ENCODE results near the gene TMEM175. TPM values are rescaled to one million over a fixed set of nuclear protein-coding genes. Genes with fewer than 3 reads are reported as not detected.

TMEM175 gene
- total and polyA plus RNA-seq, 2 donors (not counting 1 experiment from before 2014, with no cell fraction given), result 44.4 to 432 TPM

DNA sequence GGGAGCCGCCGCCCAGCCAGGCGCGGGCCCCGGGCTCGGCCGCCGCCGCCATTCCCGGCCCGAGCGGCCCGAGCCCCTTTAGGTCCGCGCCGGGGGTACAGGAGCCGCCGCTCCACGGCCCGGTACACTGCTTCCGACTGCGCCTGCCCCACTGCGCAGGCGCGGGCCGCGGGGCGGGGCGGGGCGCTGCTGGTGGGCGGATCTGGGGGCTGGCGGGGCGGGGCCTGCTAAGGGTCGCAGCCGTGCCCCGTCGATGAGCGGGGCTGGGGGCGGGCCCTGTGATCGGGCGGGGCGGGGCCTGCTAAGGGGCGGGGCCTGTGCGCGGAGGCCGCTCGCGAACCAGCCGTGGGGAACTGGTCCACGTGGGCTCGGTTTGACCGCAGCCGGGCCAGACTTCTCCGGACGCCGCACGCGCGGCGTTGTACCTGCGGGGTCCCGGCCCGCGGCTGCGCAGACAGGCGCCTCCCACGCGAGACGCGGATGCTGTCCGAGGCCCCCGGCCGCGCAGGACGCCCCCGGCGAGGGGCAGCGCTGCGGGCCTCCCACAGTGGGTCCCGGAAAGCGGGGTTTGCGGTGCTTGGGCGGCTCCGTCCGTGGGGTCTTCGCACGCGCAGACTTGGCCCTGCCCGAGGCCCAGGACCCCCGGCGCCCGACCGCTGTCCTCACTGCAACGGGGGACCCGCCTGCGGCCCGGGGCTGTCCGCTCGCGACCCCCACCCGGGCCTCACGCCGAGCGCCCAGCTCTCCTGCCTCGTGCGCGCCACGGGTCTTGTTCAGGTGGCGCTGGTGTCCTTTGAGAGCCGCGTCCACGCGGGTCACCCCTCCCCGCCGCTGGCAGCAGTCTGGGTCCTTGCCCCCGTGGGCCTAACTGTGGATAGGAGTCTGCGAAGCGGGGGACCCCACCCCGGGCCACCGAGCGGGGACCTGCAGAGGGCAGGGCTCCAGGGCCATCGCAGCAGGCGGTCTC, 41.5 kb downstream of the TMEM175 start, which contains the start of gene DGKQ:
Gene DGKQ, minus strand, starts transcription at position 139 of the 967 bp plus-strand sequence. Its CDS starts 87 bp downstream, at position 52.
- Histone ChIP-seq H3K4me1 (ENCODE audit: control insufficient read depth in 2 of 2, insufficient read depth in 2 of 2, low read length in 2 of 2) (peaks cover 10 to 17% of the 10 kb centered on the region in 2 donors), H3K4me3 (ENCODE audit: control extremely low read depth in 1 of 5, extremely low read depth in 1 of 5, insufficient read depth in 1 of 5, low read depth in 2 of 5, low read length in 4 of 5) (peak within 1 kb of the TSS; percentile 23 to 76 (median 66)), H3K9me3 (ENCODE audit: control extremely low read depth in 1 of 3, control insufficient read depth in 2 of 3, insufficient read depth in 1 of 3, low read length in 2 of 3) (peaks cover 0 to 15% (median 0%) of the 10 kb centered on the region in 3 donors), H3K36me3 (replicated peaks in 1 of 2; ENCODE audit: control extremely low read depth in 1 of 2, control insufficient read depth in 1 of 2, extremely low read depth in 1 of 2, insufficient read depth in 2 of 2, low read length in 1 of 2) (no peaks in the 10 kb centered on the region), H2AFZ (ENCODE audit: insufficient read depth, low read depth, low read length, poor library complexity, severe bottlenecking) (peak within 1 kb of the TSS; percentile 83), H3K9ac (ENCODE audit: low read length) (peak within 1 kb of the TSS; percentile 82), H3K4me2 (replicated peaks; ENCODE audit: low read depth, low read length, poor library complexity, severe bottlenecking) (peak within 1 kb of the TSS; percentile 99), H3K79me2 (ENCODE audit: control insufficient read depth, insufficient read depth, low read length) (peaks cover 24% of the 10 kb centered on the region), H4K20me1 (ENCODE audit: control insufficient read depth, insufficient read depth, low read length, poor library complexity, severe bottlenecking) (peaks cover 47% of the 10 kb centered on the region), H3K27ac (ENCODE audit: low read length in 2 of 2) (no peak within 1 kb of the TSS), H3K27me3 (replicated peaks in 1 of 4; ENCODE audit: control extremely low read depth in 1 of 4, control insufficient read depth in 3 of 4, insufficient read depth in 4 of 4, low read length in 3 of 4) (peaks cover 0 to under 1% (median 0%) of the 10 kb centered on the region in 4 experiments)
- CTCF ChIA-PET, result interaction anchor here (1.5 kb wide), 1 partner anchor 13 kb away, joined by 5 read pairs; the partner anchor contains the start of gene IDUA
- POLR2A ChIA-PET, result interaction anchor here (0.6 kb wide), 2 partner anchors 22 to 26 kb away, joined by 3 read pairs; no protein-coding TSS in a partner anchor
- Mint-ChIP-seq H3K4me3 (peak within 1 kb of the TSS; percentile 61), H3K27me3 (no peaks in the 10 kb centered on the region), H3K4me1 (peaks cover 9% of the 10 kb centered on the region), H3K27ac (peak within 1 kb of the TSS; percentile 41), H3K9me3 (ENCODE audit: insufficient read depth) (no peaks in the 10 kb centered on the region)
- DNase-seq (peak; percentile 92), ATAC-seq (ENCODE audit: low read depth) (peak; percentile 99)
- intact Hi-C loops (cut with micrococcal nuclease), result loop anchor here (1.0 kb wide), 5 partner anchors 14 to 192 kb away; partner anchors contain the start of genes GAK, IDUA and TMEM175
- 27% methylated on average over 123 of the region's 123 CpGs for WGBS (ENCODE audit: insufficient coverage)
- TF ChIP-seq, protein P1, sequence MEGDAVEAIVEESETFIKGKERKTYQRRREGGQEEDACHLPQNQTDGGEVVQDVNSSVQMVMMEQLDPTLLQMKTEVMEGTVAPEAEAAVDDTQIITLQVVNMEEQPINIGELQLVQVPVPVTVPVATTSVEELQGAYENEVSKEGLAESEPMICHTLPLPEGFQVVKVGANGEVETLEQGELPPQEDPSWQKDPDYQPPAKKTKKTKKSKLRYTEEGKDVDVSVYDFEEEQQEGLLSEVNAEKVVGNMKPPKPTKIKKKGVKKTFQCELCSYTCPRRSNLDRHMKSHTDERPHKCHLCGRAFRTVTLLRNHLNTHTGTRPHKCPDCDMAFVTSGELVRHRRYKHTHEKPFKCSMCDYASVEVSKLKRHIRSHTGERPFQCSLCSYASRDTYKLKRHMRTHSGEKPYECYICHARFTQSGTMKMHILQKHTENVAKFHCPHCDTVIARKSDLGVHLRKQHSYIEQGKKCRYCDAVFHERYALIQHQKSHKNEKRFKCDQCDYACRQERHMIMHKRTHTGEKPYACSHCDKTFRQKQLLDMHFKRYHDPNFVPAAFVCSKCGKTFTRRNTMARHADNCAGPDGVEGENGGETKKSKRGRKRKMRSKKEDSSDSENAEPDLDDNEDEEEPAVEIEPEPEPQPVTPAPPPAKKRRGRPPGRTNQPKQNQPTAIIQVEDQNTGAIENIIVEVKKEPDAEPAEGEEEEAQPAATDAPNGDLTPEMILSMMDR (IDR thresholded peaks at IDR 0.05), result no peak
- no peak for TF ChIP-seq EZH2 (IDR thresholded peaks at IDR 0.05; ENCODE audit: borderline replicate concordance, insufficient read depth, low read depth, low read length, poor library complexity, severe bottlenecking)
